K562 (cell line): ENCODE results near the gene MARCHF7.

Experiments
- ARNT ChIP-seq, 2 experiments: fragments of 450-650 bp; IDR thresholded peaks; 2 replicates each; pipeline ENCODE4 v1.6.1; 2016; ENCODE audit warnings: mild to moderate bottlenecking in 1 of 2
- CBFB ChIP-seq: sonication (generic); formaldehyde crosslinking; IDR thresholded peaks from 2 replicates; pipeline ENCODE4 v1.4.0; 2020; ENCODE audit warnings: mild to moderate bottlenecking, missing genetic modification reagents
- FOXJ3 ChIP-seq: sonication (generic); formaldehyde crosslinking; IDR thresholded peaks from 2 replicates; pipeline ENCODE4 v1.4.0; 2020; ENCODE audit warnings: mild to moderate bottlenecking, missing genetic modification reagents
- KLF6 ChIP-seq: fragments of 250-450 bp; sonication (Bioruptor Pico); IDR thresholded peaks from 2 replicates; pipeline ENCODE4 v1.4.0; 2020; ENCODE audit warnings: mild to moderate bottlenecking, moderate library complexity, borderline replicate concordance
- NR1H2 ChIP-seq: sonication (generic); formaldehyde crosslinking; IDR thresholded peaks from 2 replicates; pipeline ENCODE4 v1.4.0; 2020; ENCODE audit warnings: mild to moderate bottlenecking, missing genetic modification reagents
- PHF20 ChIP-seq: fragments of 450-650 bp; IDR thresholded peaks from 2 replicates; pipeline ENCODE4 v1.6.1; 2018; ENCODE audit not compliant: partially characterized antibody
- ZNF174 ChIP-seq: fragments of 250-450 bp; sonication (Bioruptor Pico); IDR thresholded peaks from 2 replicates; pipeline ENCODE4 v1.4.0; 2020; ENCODE audit warnings: mild to moderate bottlenecking
- ZNF224 ChIP-seq: sonication (generic); formaldehyde crosslinking; IDR thresholded peaks from 2 replicates; pipeline ENCODE4 v1.8.0; 2022; ENCODE audit warnings: mild to moderate bottlenecking, missing genetic modification reagents
- ZNF24 ChIP-seq: fragments of 450-650 bp; IDR thresholded peaks from 2 replicates; pipeline ENCODE4 v1.6.1; 2016
- ZNF695 ChIP-seq: fragments of 450-650 bp; formaldehyde crosslinking; IDR thresholded peaks from 2 replicates; pipeline ENCODE4 v1.4.0; 2020; ENCODE audit warnings: mild to moderate bottlenecking, moderate library complexity
- TF ChIP-seq, protein P1 (sequence below): IDR thresholded peaks from 2 replicates; pipeline ENCODE4 v1.6.1; 2014; ENCODE audit warnings: antibody characterized with exemption
- TF ChIP-seq, protein P2 (sequence below): fragments of 150-350 bp; IDR thresholded peaks from 2 replicates; pipeline ENCODE4 v1.6.1; 2014; ENCODE audit warnings: low read depth, mild to moderate bottlenecking, low read length, borderline replicate concordance

DNA sequence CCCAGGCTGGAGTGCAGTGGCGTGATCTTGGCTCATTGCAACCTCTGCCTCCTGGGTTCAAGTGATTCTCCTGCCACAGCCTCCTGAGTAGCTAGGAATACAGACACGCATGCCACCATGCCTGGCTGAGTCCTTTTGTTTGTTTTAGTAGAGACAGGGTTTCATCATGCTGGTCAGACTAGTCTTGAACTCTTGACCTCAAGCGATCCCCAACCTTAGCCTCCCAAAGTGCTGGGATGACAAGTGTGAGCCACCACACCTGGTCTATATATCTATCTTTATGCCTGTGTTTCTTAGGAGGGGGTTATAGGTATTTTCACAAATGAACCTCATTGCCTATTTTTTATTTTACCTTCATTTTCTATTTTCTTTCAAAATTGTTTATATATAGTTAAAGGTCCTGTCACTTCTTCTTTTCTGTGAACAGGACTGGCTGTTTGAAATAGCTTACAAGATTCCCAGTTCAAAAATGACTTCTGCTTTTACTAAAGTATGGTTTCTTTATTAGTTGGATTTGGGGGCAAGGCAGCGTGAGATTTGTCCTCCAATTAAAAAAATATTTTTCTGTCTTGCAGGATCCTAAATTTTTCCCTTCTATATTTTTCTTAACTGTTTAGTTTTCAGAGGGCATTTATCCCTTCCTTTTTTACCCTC, 16.4 kb upstream of the MARCHF7 start:
- TF ChIP-seq ZNF24: no peak
- TF ChIP-seq CBFB (CRISPR knock-in tag): no peak
- TF ChIP-seq, protein P1, sequence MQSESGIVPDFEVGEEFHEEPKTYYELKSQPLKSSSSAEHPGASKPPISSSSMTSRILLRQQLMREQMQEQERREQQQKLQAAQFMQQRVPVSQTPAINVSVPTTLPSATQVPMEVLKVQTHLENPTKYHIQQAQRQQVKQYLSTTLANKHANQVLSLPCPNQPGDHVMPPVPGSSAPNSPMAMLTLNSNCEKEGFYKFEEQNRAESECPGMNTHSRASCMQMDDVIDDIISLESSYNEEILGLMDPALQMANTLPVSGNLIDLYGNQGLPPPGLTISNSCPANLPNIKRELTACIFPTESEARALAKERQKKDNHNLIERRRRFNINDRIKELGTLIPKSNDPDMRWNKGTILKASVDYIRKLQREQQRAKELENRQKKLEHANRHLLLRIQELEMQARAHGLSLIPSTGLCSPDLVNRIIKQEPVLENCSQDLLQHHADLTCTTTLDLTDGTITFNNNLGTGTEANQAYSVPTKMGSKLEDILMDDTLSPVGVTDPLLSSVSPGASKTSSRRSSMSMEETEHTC: no peak
- TF ChIP-seq, protein P2, sequence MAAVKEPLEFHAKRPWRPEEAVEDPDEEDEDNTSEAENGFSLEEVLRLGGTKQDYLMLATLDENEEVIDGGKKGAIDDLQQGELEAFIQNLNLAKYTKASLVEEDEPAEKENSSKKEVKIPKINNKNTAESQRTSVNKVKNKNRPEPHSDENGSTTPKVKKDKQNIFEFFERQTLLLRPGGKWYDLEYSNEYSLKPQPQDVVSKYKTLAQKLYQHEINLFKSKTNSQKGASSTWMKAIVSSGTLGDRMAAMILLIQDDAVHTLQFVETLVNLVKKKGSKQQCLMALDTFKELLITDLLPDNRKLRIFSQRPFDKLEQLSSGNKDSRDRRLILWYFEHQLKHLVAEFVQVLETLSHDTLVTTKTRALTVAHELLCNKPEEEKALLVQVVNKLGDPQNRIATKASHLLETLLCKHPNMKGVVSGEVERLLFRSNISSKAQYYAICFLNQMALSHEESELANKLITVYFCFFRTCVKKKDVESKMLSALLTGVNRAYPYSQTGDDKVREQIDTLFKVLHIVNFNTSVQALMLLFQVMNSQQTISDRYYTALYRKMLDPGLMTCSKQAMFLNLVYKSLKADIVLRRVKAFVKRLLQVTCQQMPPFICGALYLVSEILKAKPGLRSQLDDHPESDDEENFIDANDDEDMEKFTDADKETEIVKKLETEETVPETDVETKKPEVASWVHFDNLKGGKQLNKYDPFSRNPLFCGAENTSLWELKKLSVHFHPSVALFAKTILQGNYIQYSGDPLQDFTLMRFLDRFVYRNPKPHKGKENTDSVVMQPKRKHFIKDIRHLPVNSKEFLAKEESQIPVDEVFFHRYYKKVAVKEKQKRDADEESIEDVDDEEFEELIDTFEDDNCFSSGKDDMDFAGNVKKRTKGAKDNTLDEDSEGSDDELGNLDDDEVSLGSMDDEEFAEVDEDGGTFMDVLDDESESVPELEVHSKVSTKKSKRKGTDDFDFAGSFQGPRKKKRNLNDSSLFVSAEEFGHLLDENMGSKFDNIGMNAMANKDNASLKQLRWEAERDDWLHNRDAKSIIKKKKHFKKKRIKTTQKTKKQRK: no peak
- TF ChIP-seq FOXJ3 (CRISPR knock-in tag): no peak
- no peak for TF ChIP-seq ZNF174 (CRISPR knock-in tag)
- TF ChIP-seq ZNF224 (CRISPR knock-in tag): no peak
- no peak for TF ChIP-seq ZNF695 (CRISPR knock-in tag)
- TF ChIP-seq ARNT (IDR thresholded peaks at IDR 0.05): no peak
- TF ChIP-seq KLF6 (CRISPR knock-in tag): no peak
- TF ChIP-seq NR1H2: no peak
- TF ChIP-seq PHF20: no peak
